HepG2 (cell line): ENCODE results near the gene PPP1R27. TPM values are rescaled to one million over a fixed set of nuclear protein-coding genes. Genes with fewer than 3 reads are reported as not detected.

Experiments used
- ATAC-seq: fragments of 200-7000 bp; cut with Tn5 transposase; 3 replicates; pipeline ENCODE4 v1.9.1; 2020; ENCODE audit warnings: mild to moderate bottlenecking, moderate library complexity
- BruUV-seq: library from RNA; stranded (reverse); fragments of 400-500 nt; replicated peaks from 2 replicates; lab custom pipeline; 2021; lab: Mats Ljungman, UMichigan
- CTCF ChIA-PET: fragments of 300-600 bp; formaldehyde crosslinking; extraction: SDS; loops from one replicate; lab custom pipeline; 2021; ENCODE audit warnings: low total read pairs, inconsistent platforms, low intra/inter-chr PET ratio; lab: Yijun Ruan, JAX
- POLR2A ChIA-PET: fragments of 350-600 bp; sonication (Branson Sonifier 250); formaldehyde crosslinking; loops from one replicate; lab custom pipeline; 2020; ENCODE audit warnings: antibody characterized with exemption, inconsistent platforms; lab: Yijun Ruan, JAX
- DNase-seq: peaks from one replicate; pipeline ENCODE4 v3.0.0-alpha.2; 2015; ENCODE audit warnings: low spot score
- FAIRE-seq: peaks from 3 replicates; lab custom pipeline; 2011; peaks lifted over from hg19 to GRCh38; lab: Jason Lieb, UNC
- H2AFZ ChIP-seq: one replicate; pipeline ENCODE4 v1.6.1; 2011; ENCODE audit warnings: low read length, inconsistent platforms
- H3K27ac ChIP-seq: fragments of 300-600 bp; 3 replicates; pipeline ENCODE4 v1.8.0; 2011; ENCODE audit warnings: mixed run types, mild to moderate bottlenecking, mixed read lengths, low read length, inconsistent platforms; ENCODE audit not compliant: insufficient read depth; ENCODE audit errors: extremely low read length
- H3K27me3 ChIP-seq, 2 experiments: fragments of 200-600 bp in 1 of 2; 2 replicates in 1 of 2; 3 replicates in 1 of 2; pipeline versions ENCODE4 v1.6.0 to v1.8.0; 2011; ENCODE audit warnings: low read length in 2 of 2, mild to moderate bottlenecking in 2 of 2, moderate library complexity in 2 of 2, inconsistent platforms in 1 of 2; ENCODE audit not compliant: insufficient read depth in 2 of 2, control insufficient read depth in 1 of 2
- H3K36me3 ChIP-seq, 2 experiments: fragments of 200-600 bp in 1 of 2; replicated peaks in 1 of 2; 2 replicates in 1 of 2; 3 replicates in 1 of 2; pipeline versions ENCODE4 v1.5.1 to v1.8.0; 2011; ENCODE audit warnings: low read length in 2 of 2, inconsistent platforms in 1 of 2; ENCODE audit not compliant: insufficient read depth in 2 of 2, control insufficient read depth in 1 of 2
- H3K4me1 ChIP-seq: 2 replicates; pipeline ENCODE4 v1.5.1; 2012; ENCODE audit warnings: low read length, inconsistent platforms; ENCODE audit not compliant: insufficient read depth
- H3K4me2 ChIP-seq: 2 replicates; pipeline ENCODE4 v1.6.0; 2011; ENCODE audit warnings: low read depth, low read length, inconsistent platforms
- H3K4me3 ChIP-seq, 3 experiments: fragments of 200-600 bp in 1 of 3; sonication (generic), shearing (Covaris generic) in 1 of 3; replicated peaks in 1 of 3; 2 replicates each; pipeline ENCODE4 v1.5.1; 2011 to 2016; ENCODE audit warnings: low read length in 3 of 3, inconsistent platforms in 2 of 3, low read depth in 2 of 3, mild to moderate bottlenecking in 2 of 3, control low read depth in 1 of 3, mixed read lengths in 1 of 3; ENCODE audit not compliant: insufficient read depth in 1 of 3
- H3K79me2 ChIP-seq: one replicate; pipeline ENCODE4 v1.6.1; 2011; ENCODE audit warnings: low read length, inconsistent platforms; ENCODE audit not compliant: insufficient read depth
- H3K9ac ChIP-seq: 2 replicates; pipeline ENCODE4 v1.6.0; 2011; ENCODE audit warnings: mild to moderate bottlenecking, low read depth, low read length, inconsistent platforms; ENCODE audit not compliant: insufficient read depth
- H3K9me3 ChIP-seq: 2 replicates; pipeline ENCODE4 v1.5.1; 2012; ENCODE audit warnings: mild to moderate bottlenecking, low read length
- H4K20me1 ChIP-seq: 2 replicates; pipeline ENCODE4 v1.6.0; 2011; ENCODE audit warnings: inconsistent platforms, mild to moderate bottlenecking, low read length, moderate library complexity; ENCODE audit not compliant: insufficient read depth
- ETV6 ChIP-seq: sonication (generic); formaldehyde crosslinking; conservative IDR thresholded peaks from 2 replicates; pipeline ENCODE4 v1.4.0; 2020; ENCODE audit warnings: missing genetic modification reagents
- FOXK1 ChIP-seq: sonication (generic); formaldehyde crosslinking; IDR thresholded peaks from 2 replicates; pipeline ENCODE4 v1.4.0; 2020; ENCODE audit warnings: low read depth, missing genetic modification reagents, borderline replicate concordance
- GLI4 ChIP-seq: sonication (generic); formaldehyde crosslinking; IDR thresholded peaks from 2 replicates; pipeline ENCODE4 v1.5.1; 2020; ENCODE audit warnings: missing genetic modification reagents, mild to moderate bottlenecking, moderate library complexity, borderline replicate concordance
- JARID2 ChIP-seq: sonication (generic); formaldehyde crosslinking; IDR thresholded peaks from 2 replicates; pipeline ENCODE4 v1.8.1; 2023; ENCODE audit warnings: missing genetic modification reagents, inconsistent platforms; ENCODE audit not compliant: insufficient replicate concordance
- KDM5B ChIP-seq: sonication (generic); formaldehyde crosslinking; IDR thresholded peaks from 2 replicates; pipeline ENCODE4 v1.4.0; 2020; ENCODE audit warnings: missing genetic modification reagents, mild to moderate bottlenecking, borderline replicate concordance
- MLXIP ChIP-seq: sonication (generic); formaldehyde crosslinking; IDR thresholded peaks from 2 replicates; pipeline ENCODE4 v1.9.0; 2021; ENCODE audit warnings: missing genetic modification reagents, borderline replicate concordance
- SAFB2 ChIP-seq: sonication (generic); formaldehyde crosslinking; IDR thresholded peaks from 2 replicates; pipeline ENCODE4 v1.5.1; 2020; ENCODE audit warnings: missing genetic modification reagents, low read depth, mild to moderate bottlenecking, borderline replicate concordance
- SIN3A ChIP-seq: IDR thresholded peaks from 2 replicates; pipeline ENCODE4 v1.6.1; 2011; ENCODE audit warnings: low read depth, mild to moderate bottlenecking, control low read depth, low read length, borderline replicate concordance
- SNAPC5 ChIP-seq: sonication (generic); formaldehyde crosslinking; IDR thresholded peaks from 2 replicates; pipeline ENCODE4 v1.8.1; 2023; ENCODE audit warnings: mild to moderate bottlenecking, missing genetic modification reagents, borderline replicate concordance
- ZKSCAN8 ChIP-seq: IDR thresholded peaks from 2 replicates; pipeline ENCODE4 v1.6.1; 2016; ENCODE audit warnings: borderline replicate concordance, missing genetic modification reagents, missing compliant biosample characterization
- ZNF251 ChIP-seq: sonication (generic); formaldehyde crosslinking; IDR thresholded peaks from 2 replicates; pipeline ENCODE4 v1.9.0; 2021; ENCODE audit warnings: mild to moderate bottlenecking, missing genetic modification reagents
- ZNF281 ChIP-seq: sonication (generic); formaldehyde crosslinking; IDR thresholded peaks from 2 replicates; pipeline ENCODE4 v1.4.0; 2020; ENCODE audit warnings: missing genetic modification reagents, borderline replicate concordance
- ZNF816 ChIP-seq: sonication (generic); formaldehyde crosslinking; IDR thresholded peaks from 2 replicates; pipeline ENCODE4 v1.8.0; 2022; ENCODE audit warnings: missing genetic modification reagents, mild to moderate bottlenecking, borderline replicate concordance
- WGBS: methylation state at CpG from one replicate; pipeline ENCODE4 v1.1.6; 2017; ENCODE audit warnings: low lambda C conversion rate; 5-methylcytosine and 5-hydroxymethylcytosine counted together
- in situ Hi-C: cut with HindIII; loops from 2 replicates; pipeline ENCODE4 v1.10.0; 2017; ENCODE audit warnings: low pct_unique_long_range_greater_than_20kb; ENCODE audit not compliant: extremely low pct_ligation_motif_present
- intact Hi-C: fragments of 100-400 bp; cut with micrococcal nuclease; formaldehyde crosslinking; loops from one replicate; pipeline ENCODE4 v1.10.0; 2022; ENCODE audit not compliant: unreplicated experiment
- polyA plus RNA-seq, 8 experiments: library from polyadenylated mRNA; depleted of rRNA in 3 of 8; stranded (reverse) in 7 of 8; unstranded in 1 of 8; fragments of >200 nt; fragmentation: Illumina TruSeq in 4 of 8; extraction: Trizol in 4 of 8; gene quantifications; 2 replicates each; pipeline versions ENCODE4 v1.2.1 to v1.2.3, GENCODE V29; 2011 to 2016; ENCODE audit warnings: low read depth in 4 of 8, missing spikeins in 1 of 8, mixed read lengths in 1 of 8; ENCODE audit not compliant: insufficient read depth in 1 of 8
- total RNA-seq, 5 experiments: library from RNA; depleted of rRNA; stranded (reverse); fragments of >200 nt; fragmentation: Illumina TruSeq; extraction: Trizol; gene quantifications; 2 replicates each; pipeline ENCODE4 v1.2.3, GENCODE V29; 2016; ENCODE audit warnings: low read depth in 1 of 5

PPP1R27 gene
- total and polyA plus RNA-seq, 2 of the 13 experiments (the other 11 are each of a cell fraction or from before 2014, with no cell fraction given): 0.17 to 1.00 TPM

- H3K27me3 ChIP-seq: no peaks in the 10 kb centered on the region; a peak in 1 of 5 replicates
- BruUV-seq: no TSS peak
- intact Hi-C loops: loop anchor here (5.0 kb wide), 1 partner anchor 38 kb away; no protein-coding TSS in a partner anchor
- H2AFZ ChIP-seq: no peak within 1 kb of the TSS
- H4K20me1 ChIP-seq: peaks cover 35% of the 10 kb centered on the region
- FAIRE-seq: no peak
- peaks cover 81% of the 10 kb centered on the region for H3K79me2 ChIP-seq
- ATAC-seq: peak; percentile 11; the same call in 2 of the 3 replicates
- peak within 1 kb of the TSS; percentile 94 for H3K27ac ChIP-seq
- H3K4me1 ChIP-seq: peaks cover 77% of the 10 kb centered on the region
- DNase-seq: no peak
- peak within 1 kb of the TSS; percentile 83 to 98 (median 90) for H3K4me3 ChIP-seq
- H3K9me3 ChIP-seq: no peaks in the 10 kb centered on the region
- in situ Hi-C loops: no loop called here
- CTCF ChIA-PET: interaction anchor here (0.6 to 1.2 kb wide), 2 partner anchors 35 to 127 kb away, joined by 3 read pairs; no protein-coding TSS in a partner anchor
- POLR2A ChIA-PET: interaction anchor here (0.7 to 3.7 kb wide), 49 partner anchors 9 to 246 kb away, joined by 3 to 40 read pairs (median 5); partner anchors contain the start of genes ARHGDIA, ARL16, CENPX and DCXR
- WGBS: under 1% methylated on average over 38 of the region's 95 CpGs
- peak within 1 kb of the TSS; percentile 99 for H3K4me2 ChIP-seq
- peak within 1 kb of the TSS; percentile 97 for H3K9ac ChIP-seq
- peaks cover 22 to 51% of the 10 kb centered on the region in 2 experiments for H3K36me3 ChIP-seq
- TF ChIP-seq SNAPC5 (CRISPR knock-in tag): 0 out of 2 replicates have a peak, but pooled peaks have one; percentile 45
- TF ChIP-seq MLXIP: peak; percentile 74; the same call in 1 of the 2 replicates
- peak; percentile 81; the same call in 1 of the 2 replicates for TF ChIP-seq ETV6 (CRISPR knock-in tag)
- TF ChIP-seq ZNF251 (CRISPR knock-in tag): 0 out of 2 replicates have a peak, but pooled peaks have one; percentile 66
- no peak for TF ChIP-seq KDM5B (CRISPR knock-in tag)
- no peak for TF ChIP-seq FOXK1 (CRISPR knock-in tag)
- peak; percentile 33; the same call in 1 of the 2 replicates for TF ChIP-seq SAFB2 (CRISPR knock-in tag)
- peak; percentile 83; the same call in 1 of the 2 replicates for TF ChIP-seq SIN3A
- peak; percentile 95; the same call in 1 of the 2 replicates for TF ChIP-seq ZNF816 (CRISPR knock-in tag)
- no peak for TF ChIP-seq ZNF281
- no peak for TF ChIP-seq JARID2
- TF ChIP-seq GLI4 (CRISPR knock-in tag): peak; percentile 73; the same call in 1 of the 2 replicates
- TF ChIP-seq ZKSCAN8: no peak
These were observed 25.3 kb upstream of the PPP1R27 start, which contains the start of gene P4HB for GRCh38 chr17:81859906-81860755. Gene P4HB, minus strand, starts transcription at chr17:81860535. Its CDS starts 64 bp downstream, at chr17:81860471.
